Stimulated activated CD4-positive, alpha-beta T cell treated with anti-CD3 and anti-CD28 coated beads, TNF-alpha, amount 100 ng/mL, for 24 hours (primary cell): ENCODE results near the gene MORN5.

ENCODE experiments used
- DNase-seq, 3 experiments: peaks; one replicate each; pipeline ENCODE4 v3.0.0-alpha.2; 2020; ENCODE audit warnings: low read depth in 3 of 3

The MORN5 gene

GRCh38 chr9:122124528-122124927 lies 35.2 kb upstream of the MORN5 start:
- no peak for DNase-seq

GRCh38 chr9:122125158-122125508 lies 34.6 kb upstream of the MORN5 start:
- DNase-seq = peak; percentile 55 to 80 (median 65)

GRCh38 chr9:122125509-122126330 lies 34.0 kb upstream of the MORN5 start:
- DNase-seq = no peak

GRCh38 chr9:122126331-122127261 lies 33.1 kb upstream of the MORN5 start:
- no peak for DNase-seq

GRCh38 chr9:122127396-122127798 lies 32.3 kb upstream of the MORN5 start:
- no peak for DNase-seq

GRCh38 chr9:122128007-122128968 lies 31.4 kb upstream of the MORN5 start:
- no peak for DNase-seq

GRCh38 chr9:122128969-122129343 lies 30.8 kb upstream of the MORN5 start:
- DNase-seq = no peak

- no peak for DNase-seq
Measured at GRCh38 chr9:122129969-122130368, 29.7 kb upstream of the MORN5 start.

- no peak for DNase-seq
Measured at GRCh38 chr9:122130837-122131236, 28.9 kb upstream of the MORN5 start.

GRCh38 chr9:122131401-122132001 lies 28.2 kb upstream of the MORN5 start:
- DNase-seq = no peak

GRCh38 chr9:122132539-122132938 lies 27.2 kb upstream of the MORN5 start:
- DNase-seq = no peak

GRCh38 chr9:122133263-122133983 lies 26.3 kb upstream of the MORN5 start:
- DNase-seq = no peak

GRCh38 chr9:122133984-122134535 lies 25.6 kb upstream of the MORN5 start:
- no peak for DNase-seq

GRCh38 chr9:122134822-122135528 lies 24.7 kb upstream of the MORN5 start:
- DNase-seq = no peak

- DNase-seq = no peak
Measured at GRCh38 chr9:122135529-122135859, 24.2 kb upstream of the MORN5 start.

- no peak for DNase-seq
Measured at GRCh38 chr9:122138560-122139268, 21.0 kb upstream of the MORN5 start.

GRCh38 chr9:122140368-122141193 lies 19.1 kb upstream of the MORN5 start:
- DNase-seq = no peak

- DNase-seq = no peak
Measured at GRCh38 chr9:122141671-122142070, 18.0 kb upstream of the MORN5 start.
